BE2C (cell line): ENCODE results near the gene STX10.

Experiments used
- DNase-seq: peaks from one replicate; pipeline ENCODE4 v3.0.0-alpha.2; 2020
- H3K27me3 ChIP-seq: fragments of 250-450 bp; sonication (Bioruptor Pico); 2 replicates; pipeline ENCODE4 v1.5.1; 2020; ENCODE audit warnings: mild to moderate bottlenecking
- H3K36me3 ChIP-seq: fragments of 250-450 bp; sonication (Bioruptor Pico); 2 replicates; pipeline ENCODE4 v1.5.1; 2020; ENCODE audit warnings: mild to moderate bottlenecking
- H3K4me1 ChIP-seq: fragments of 250-450 bp; sonication (Bioruptor Pico); 2 replicates; pipeline ENCODE4 v1.5.1; 2020
- H3K4me3 ChIP-seq: 2 replicates; pipeline ENCODE4 v1.5.1; 2011; ENCODE audit warnings: low read depth, low read length
- H3K9me3 ChIP-seq: fragments of 250-450 bp; sonication (Bioruptor Pico); 2 replicates; pipeline ENCODE4 v1.5.1; 2020
- TF ChIP-seq, protein P1 (sequence below): IDR thresholded peaks from 2 replicates; pipeline ENCODE4 v1.5.1; 2012; ENCODE audit warnings: mild to moderate bottlenecking, low read depth, low read length

Gene STX10

DNA sequence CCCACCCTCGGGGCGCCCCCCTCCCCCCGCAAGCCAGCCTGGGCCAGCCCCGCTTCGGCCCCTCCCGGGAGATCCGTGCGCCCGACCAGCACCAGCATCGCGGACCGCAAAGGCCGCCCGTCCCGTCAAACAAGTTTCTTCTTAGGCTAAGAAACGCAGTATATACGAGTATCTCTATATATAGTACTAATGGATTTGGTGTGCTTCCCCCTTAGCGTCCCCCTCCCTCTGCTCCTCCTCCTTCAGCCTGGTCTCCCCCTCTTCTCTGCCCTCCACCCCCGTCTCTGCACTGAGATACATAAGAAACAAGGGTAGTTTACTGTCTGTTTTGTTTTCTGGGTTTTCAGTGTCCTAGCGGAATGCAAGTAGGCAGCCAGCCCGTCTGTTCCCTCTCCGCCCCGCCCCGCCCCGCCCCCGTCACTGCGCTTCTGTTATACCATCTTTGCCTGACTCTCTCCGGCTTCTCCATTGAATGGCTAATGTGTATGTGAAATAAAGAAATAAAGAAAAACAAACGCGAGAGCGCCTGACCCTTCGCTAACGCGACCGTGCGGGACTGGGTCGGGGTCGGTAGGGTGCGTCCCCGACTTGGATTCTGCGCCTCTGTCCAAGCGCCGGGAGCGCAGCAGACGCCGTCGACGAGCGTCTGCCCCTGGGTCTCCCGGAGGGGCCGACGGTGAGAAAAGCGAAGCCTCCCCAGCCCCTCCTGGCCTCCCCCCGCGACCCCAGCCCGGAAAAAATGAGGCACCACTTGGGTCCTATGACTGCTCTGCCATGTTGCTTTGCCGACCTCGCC, 51.7 kb downstream of the STX10 start:
- TF ChIP-seq, protein P1, sequence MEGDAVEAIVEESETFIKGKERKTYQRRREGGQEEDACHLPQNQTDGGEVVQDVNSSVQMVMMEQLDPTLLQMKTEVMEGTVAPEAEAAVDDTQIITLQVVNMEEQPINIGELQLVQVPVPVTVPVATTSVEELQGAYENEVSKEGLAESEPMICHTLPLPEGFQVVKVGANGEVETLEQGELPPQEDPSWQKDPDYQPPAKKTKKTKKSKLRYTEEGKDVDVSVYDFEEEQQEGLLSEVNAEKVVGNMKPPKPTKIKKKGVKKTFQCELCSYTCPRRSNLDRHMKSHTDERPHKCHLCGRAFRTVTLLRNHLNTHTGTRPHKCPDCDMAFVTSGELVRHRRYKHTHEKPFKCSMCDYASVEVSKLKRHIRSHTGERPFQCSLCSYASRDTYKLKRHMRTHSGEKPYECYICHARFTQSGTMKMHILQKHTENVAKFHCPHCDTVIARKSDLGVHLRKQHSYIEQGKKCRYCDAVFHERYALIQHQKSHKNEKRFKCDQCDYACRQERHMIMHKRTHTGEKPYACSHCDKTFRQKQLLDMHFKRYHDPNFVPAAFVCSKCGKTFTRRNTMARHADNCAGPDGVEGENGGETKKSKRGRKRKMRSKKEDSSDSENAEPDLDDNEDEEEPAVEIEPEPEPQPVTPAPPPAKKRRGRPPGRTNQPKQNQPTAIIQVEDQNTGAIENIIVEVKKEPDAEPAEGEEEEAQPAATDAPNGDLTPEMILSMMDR, result no peak
- Histone ChIP-seq H3K4me1 (peaks cover 35% of the 10 kb centered on the region), H3K4me3 (no peak overlapping the region), H3K9me3 (no peaks in the 10 kb centered on the region), H3K27me3 (no peaks in the 10 kb centered on the region), H3K36me3 (0 out of 2 replicates have a peak, but pooled peaks cover 3% of the 10 kb centered on the region)
- no peak for DNase-seq

DNA sequence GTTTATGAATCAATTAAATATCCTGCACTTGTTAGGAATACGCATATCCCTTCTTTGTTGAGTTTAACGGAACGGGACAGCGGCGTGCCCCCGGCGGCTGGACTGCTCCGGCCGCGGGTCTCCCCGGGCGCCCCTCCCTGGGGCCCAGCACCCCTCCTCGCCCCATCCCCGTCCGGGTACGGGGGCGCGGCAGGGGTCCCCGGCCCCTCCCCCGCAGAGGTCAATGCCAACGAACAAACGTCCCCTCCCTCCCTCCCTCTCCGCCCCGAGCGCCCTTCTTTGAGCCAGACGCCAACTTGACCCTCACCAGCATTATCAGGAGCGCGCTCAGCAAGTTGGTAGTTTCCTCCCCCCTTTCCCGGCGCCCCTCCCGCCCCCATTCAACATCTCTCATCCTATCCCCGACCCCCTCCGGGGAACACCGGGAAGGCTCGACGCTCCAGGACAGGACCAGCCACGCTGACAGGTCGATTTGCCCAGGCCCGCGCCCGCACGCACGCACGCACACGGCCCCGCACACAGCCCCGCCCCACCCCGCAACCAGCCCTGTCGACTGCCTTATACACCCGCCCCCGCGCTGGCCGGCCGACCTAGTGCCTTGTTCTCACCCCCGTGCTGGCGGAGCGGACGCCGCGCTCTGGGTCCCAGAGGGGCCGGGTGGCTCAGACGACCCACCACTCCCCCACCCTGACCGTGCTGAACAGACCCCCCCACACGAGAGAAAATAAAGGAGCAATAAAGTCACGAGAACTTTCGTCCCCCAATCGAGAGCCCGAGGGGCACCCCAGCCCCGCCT, 52.5 kb downstream of the STX10 start:
- Histone ChIP-seq H3K27me3 (no peaks in the 10 kb centered on the region), H3K4me3 (peak overlapping the region; percentile 16; the same call in 1 of the 2 replicates), H3K4me1 (peaks cover 30% of the 10 kb centered on the region), H3K36me3 (0 out of 2 replicates have a peak, but pooled peaks cover 3% of the 10 kb centered on the region), H3K9me3 (no peaks in the 10 kb centered on the region)
- TF ChIP-seq, protein P1, result no peak
- no peak for DNase-seq

DNA sequence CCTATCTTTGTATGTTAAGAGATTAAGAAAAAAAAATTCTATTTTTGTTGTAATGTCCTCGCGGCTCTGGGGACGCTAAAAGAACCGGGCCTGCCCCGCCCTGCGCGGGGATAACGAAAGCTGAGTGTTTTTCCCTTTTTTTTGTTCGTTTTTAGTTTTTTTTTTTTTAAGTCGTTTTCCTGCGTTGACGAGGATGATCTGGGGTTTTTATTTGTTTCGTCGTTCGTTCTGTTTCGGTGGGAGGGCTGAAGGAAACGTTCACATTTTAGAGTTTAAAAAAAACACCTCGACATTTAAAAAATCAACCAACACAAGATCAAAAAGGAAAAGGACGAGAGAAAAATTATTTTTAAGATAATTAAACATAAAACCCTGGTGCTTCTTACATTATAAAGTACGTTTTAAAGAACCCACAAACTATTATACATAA, 53.1 kb downstream of the STX10 start:
- H3K4me3 ChIP-seq, result no peak overlapping the region
- no peaks in the 10 kb centered on the region for H3K9me3 ChIP-seq
- DNase-seq, result no peak
- H3K36me3 ChIP-seq, result 0 out of 2 replicates have a peak, but pooled peaks cover 3% of the 10 kb centered on the region
- H3K4me1 ChIP-seq, result peaks cover 32% of the 10 kb centered on the region
- TF ChIP-seq, protein P1, result no peak
- no peaks in the 10 kb centered on the region for H3K27me3 ChIP-seq

DNA sequence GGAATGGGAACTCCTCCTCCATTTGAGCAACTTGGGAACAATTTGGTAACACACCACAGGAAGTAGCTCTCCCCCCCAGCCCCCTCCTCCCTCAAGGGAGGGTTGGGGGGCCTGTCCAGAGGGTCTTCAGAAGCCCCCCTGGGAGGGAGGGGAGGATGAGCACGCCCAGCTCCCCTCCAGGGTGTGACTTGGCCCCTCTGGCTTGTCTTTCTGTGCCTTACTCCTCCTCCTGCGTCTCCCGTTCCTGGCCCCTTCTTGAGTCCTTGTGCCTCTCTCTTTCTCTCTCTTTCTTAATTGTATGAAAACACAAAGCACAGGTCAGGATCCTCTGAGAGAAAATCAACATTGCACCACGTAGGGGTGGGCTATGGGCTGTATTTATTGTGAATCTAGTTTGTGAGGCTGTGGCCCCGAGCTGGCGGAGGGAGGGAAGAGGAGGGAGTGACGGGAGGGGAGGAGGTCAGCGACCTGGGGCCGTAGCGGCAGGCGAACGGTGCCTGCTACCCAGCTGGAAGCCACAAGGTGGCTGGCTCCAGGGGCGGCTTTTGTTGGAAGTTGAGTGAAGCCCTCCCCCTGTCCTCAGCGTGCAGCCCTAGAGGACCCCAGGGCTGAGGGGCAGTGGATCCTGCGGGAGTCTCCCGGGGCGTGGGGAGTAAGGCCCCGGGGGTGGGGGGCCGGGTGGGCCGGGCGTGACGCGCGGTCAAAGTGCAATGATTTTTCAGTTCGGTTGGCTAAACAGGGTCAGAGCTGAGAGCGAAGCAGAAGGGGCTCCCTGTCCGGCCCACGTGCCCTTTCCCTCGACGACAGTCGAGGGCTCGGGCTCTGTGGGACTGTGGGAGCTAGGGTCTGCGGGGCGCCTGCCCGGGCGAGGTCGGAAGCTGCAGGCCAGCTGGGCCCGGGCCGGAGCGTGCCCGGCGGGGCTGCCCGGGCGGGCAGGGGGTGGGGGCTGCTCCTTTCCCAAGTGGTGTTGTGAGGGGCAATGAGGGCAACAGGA, 53.9 kb downstream of the STX10 start:
- peak; percentile 68 for DNase-seq
- Histone ChIP-seq H3K4me1 (peaks cover 38% of the 10 kb centered on the region), H3K9me3 (no peaks in the 10 kb centered on the region), H3K27me3 (no peaks in the 10 kb centered on the region), H3K4me3 (peak overlapping the region; percentile 11), H3K36me3 (0 out of 2 replicates have a peak, but pooled peaks cover 3% of the 10 kb centered on the region)
- TF ChIP-seq, protein P1, result peak; percentile 34

DNA sequence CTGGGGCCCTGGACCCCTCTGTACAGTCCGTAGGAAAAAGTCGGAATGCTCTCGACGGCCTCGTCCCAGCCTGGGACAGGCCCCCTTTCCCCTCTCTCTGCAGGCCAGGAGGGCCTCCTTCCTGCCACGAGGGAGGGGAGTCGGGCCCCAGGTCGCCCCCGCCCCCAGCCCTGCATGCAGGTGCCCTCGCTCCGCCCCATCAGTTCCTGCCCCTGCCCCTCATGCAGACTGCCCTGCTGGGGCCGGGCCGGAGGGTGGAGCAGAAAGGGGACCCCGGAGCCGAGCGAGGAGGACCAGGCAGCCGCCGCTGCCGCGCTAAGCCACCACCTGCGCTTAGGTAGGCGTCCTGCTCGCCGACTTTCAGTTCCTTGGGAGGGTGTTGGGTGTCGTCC, 54.8 kb downstream of the STX10 start:
- Histone ChIP-seq H3K27me3 (no peaks in the 10 kb centered on the region), H3K4me3 (no peak overlapping the region), H3K36me3 (0 out of 2 replicates have a peak, but pooled peaks cover 3% of the 10 kb centered on the region), H3K9me3 (no peaks in the 10 kb centered on the region), H3K4me1 (peaks cover 44% of the 10 kb centered on the region)
- DNase-seq, result no peak
- TF ChIP-seq, protein P1, result no peak
